Coronary artery (tissue), 2 donors: ENCODE results near the gene TDRD7.

ENCODE experiments used
- DNase-seq: peaks from one replicate; pipeline ENCODE4 v3.0.0-alpha.2; 2017; ENCODE audit warnings: low spot score
- H3K27ac ChIP-seq, 2 donors: fragments of 200-600 bp; sonication (generic); one replicate each; pipeline ENCODE4 v1.5.1; 2016 to 2019
- H3K4me3 ChIP-seq: fragments of 200-600 bp; sonication (generic); 2 replicates; pipeline ENCODE4 v1.5.1; 2016; ENCODE audit warnings: mild to moderate bottlenecking, moderate library complexity
- CTCF ChIP-seq: fragments of 200-600 bp; sonication (generic); IDR thresholded peaks from one replicate; pipeline ENCODE4 v1.5.1; 2019; ENCODE audit warnings: antibody characterized with exemption

The TDRD7 gene

GRCh38 chr9:97536480-97536879 lies 124.6 kb downstream of the TDRD7 start:
- Histone ChIP-seq H3K4me3 (no peak overlapping the region), H3K27ac (no peak overlapping the region)
- DNase-seq: no peak
- TF ChIP-seq CTCF: no peak

- H3K27ac ChIP-seq: no peak overlapping the region
- no peak for TF ChIP-seq CTCF
- DNase-seq: no peak
- no peak overlapping the region for H3K4me3 ChIP-seq
Observed at GRCh38 chr9:97543561-97543960, 131.7 kb downstream of the TDRD7 start.

GRCh38 chr9:97545486-97545885 lies 133.6 kb downstream of the TDRD7 start:
- Histone ChIP-seq H3K27ac (no peak overlapping the region), H3K4me3 (no peak overlapping the region)
- no peak for TF ChIP-seq CTCF
- no peak for DNase-seq
